HEK293T (cell line): ENCODE measurements around the gene CALCR.

ENCODE experiments used
- NFRKB ChIP-seq: fragments of 450-650 bp; IDR thresholded peaks from 2 replicates; pipeline ENCODE4 v1.6.1; 2016; ENCODE audit warnings: mild to moderate bottlenecking, moderate library complexity
- TARDBP ChIP-seq: fragments of 450-650 bp; IDR thresholded peaks from 2 replicates; pipeline ENCODE4 v1.6.1; 2016
- ZNF384 ChIP-seq: fragments of 450-650 bp; IDR thresholded peaks from 2 replicates; pipeline ENCODE4 v1.6.1; 2016

DNA sequence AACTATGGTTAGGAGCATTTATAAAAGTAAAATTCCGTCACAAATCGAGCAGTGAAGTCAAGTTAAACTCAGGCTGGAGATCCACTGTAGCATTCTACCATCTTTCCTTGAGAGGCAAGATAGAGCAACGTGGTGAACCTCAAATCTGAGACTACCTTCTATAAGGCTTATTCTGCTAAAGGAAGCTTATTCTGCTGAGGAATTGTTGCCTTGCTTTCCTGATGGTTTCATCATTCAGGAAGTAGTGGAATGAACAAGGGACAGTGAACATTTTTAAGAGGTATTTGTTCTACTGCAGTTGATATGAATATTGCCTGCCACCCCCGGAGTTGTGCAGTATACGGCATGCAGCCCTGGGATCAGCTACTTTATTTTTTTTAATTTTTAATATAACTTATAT, 171.6 kb downstream of the CALCR start:
- TF ChIP-seq TARDBP (no peak), ZNF384 (no peak), NFRKB (no peak)
